NB4 (cell line): ENCODE results near the gene LRRTM4.

Source experiments
- CTCF ChIP-seq: IDR thresholded peaks from one replicate; pipeline ENCODE4 v1.5.1; 2012; ENCODE audit warnings: low read depth, low read length
- MAX ChIP-seq: IDR thresholded peaks from 2 replicates; pipeline ENCODE4 v1.6.1; 2011; ENCODE audit warnings: low read depth, low read length
- POLR2A ChIP-seq: IDR thresholded peaks from 2 replicates; pipeline ENCODE4 v1.6.1; 2011; ENCODE audit warnings: mild to moderate bottlenecking; ENCODE audit not compliant: insufficient read length; ENCODE audit errors: extremely low read depth

GRCh38 chr2:77028032-77028600 is 494.1 kb downstream of the LRRTM4 start:
- TF ChIP-seq POLR2A (no peak), CTCF (no peak), MAX (no peak)
